Adipose tissue (tissue), 3 donors: ENCODE data around the gene NUMB. TPM values are rescaled to one million over a fixed set of nuclear protein-coding genes. Genes with fewer than 3 reads are reported as not detected.

ENCODE experiments used
- H3K27ac ChIP-seq: one replicate; pipeline ENCODE4 v1.5.1; 2013; ENCODE audit warnings: low read depth, low read length
- WGBS, 3 donors: extraction: QIAGEN DNeasy Blood & Tissue Kit; methylation state at CpG; one replicate each; pipeline ENCODE4 v1.1.7; 2013; 5-methylcytosine and 5-hydroxymethylcytosine counted together
- polyA plus RNA-seq, 3 donors: library from polyadenylated mRNA; stranded (reverse); fragments of 200-250 nt; gene quantifications; one replicate each; pipeline ENCODE4 v1.2.3, GENCODE V29; 2013
- donor health status: healthy with polysubstance abuse.
- donor health status: Bipolar disorder and iron deficiency.
- donor health status: healthy.

NUMB gene
- polyA plus RNA-seq, 3 donors = 18.4 to 39.4 (median 33.5) TPM

GRCh38 chr14:73467800-73468199, 9.5 kb upstream of the NUMB start:
- no peak overlapping the region for H3K27ac ChIP-seq

GRCh38 chr14:73467377-73467776, 9.0 kb upstream of the NUMB start:
- WGBS, 3 donors = 68 to 87% (median 76%) methylated on average over 5 of the region's 5 CpGs
- no peak overlapping the region for H3K27ac ChIP-seq

More at GRCh38 chr14:73467800-73468199, 9.5 kb upstream of the NUMB start:
- 84 to 92% (median 84%) methylated on average over 4 of the region's 4 CpGs for WGBS, 3 donors

- H3K27ac ChIP-seq = no peak overlapping the region
- whole genome bisulfite sequencing, 3 donors = 94 to 97% (median 95%) methylated on average over 4 of the region's 4 CpGs
Measured at GRCh38 chr14:73466861-73467260, 8.5 kb upstream of the NUMB start.

- WGBS, 3 donors = 38 to 75% (median 39%) methylated on average over 5 of the region's 5 CpGs
- peak overlapping the region; percentile 32 for H3K27ac ChIP-seq
Measured at GRCh38 chr14:73465823-73466532, 7.6 kb upstream of the NUMB start.

GRCh38 chr14:73463411-73463810, 5.1 kb upstream of the NUMB start:
- 27 to 34% (median 33%) methylated on average over 5 of the region's 5 CpGs for WGBS, 3 donors
- no peak overlapping the region for H3K27ac ChIP-seq

- no peak overlapping the region for H3K27ac ChIP-seq
- 36 to 60% (median 46%) methylated on average over 4 of the region's 4 CpGs for WGBS, 3 donors
Measured at GRCh38 chr14:73462815-73463214, 4.5 kb upstream of the NUMB start.

GRCh38 chr14:73462048-73462715, 3.8 kb upstream of the NUMB start:
- H3K27ac ChIP-seq = no peak overlapping the region
- WGBS, 3 donors = 19 to 38% (median 34%) methylated on average over 6 of the region's 6 CpGs

GRCh38 chr14:73461478-73462047, 3.2 kb upstream of the NUMB start:
- WGBS, 3 donors = 18 to 35% (median 34%) methylated on average over 6 of the region's 6 CpGs
- H3K27ac ChIP-seq = no peak overlapping the region

GRCh38 chr14:73460691-73461127, 2.4 kb upstream of the NUMB start:
- H3K27ac ChIP-seq = no peak overlapping the region
- 26 to 50% (median 47%) methylated on average over 2 of the region's 2 CpGs for WGBS, 3 donors

GRCh38 chr14:73459959-73460358, 1.6 kb upstream of the NUMB start:
- no peak overlapping the region for H3K27ac ChIP-seq
- WGBS, 3 donors = 80 to 93% (median 93%) methylated on average over 4 of the region's 4 CpGs

GRCh38 chr14:73457924-73458182, 493 bp downstream of the NUMB start:
- WGBS, 3 donors = 0 to 1% (median 0%) methylated on average over 12 to 14 of the region's 14 CpGs
- H3K27ac ChIP-seq = peak overlapping the region; percentile 45

GRCh38 chr14:73457041-73457923, 1.1 kb downstream of the NUMB start:
- H3K27ac ChIP-seq = peak overlapping the region; percentile 45
- WGBS, 3 donors = 1% methylated on average over 24 of the region's 24 CpGs

GRCh38 chr14:73455294-73455693, 3.1 kb downstream of the NUMB start:
- H3K27ac ChIP-seq = no peak overlapping the region
- 7 to 23% (median 13%) methylated on average over 2 of the region's 2 CpGs for WGBS, 3 donors

GRCh38 chr14:73452341-73453186, 5.8 kb downstream of the NUMB start:
- 49 to 82% (median 66%) methylated on average over 11 of the region's 11 CpGs for WGBS, 3 donors
- H3K27ac ChIP-seq = no peak overlapping the region

- 89 to 94% (median 93%) methylated on average over 11 of the region's 11 CpGs for whole genome bisulfite sequencing, 3 donors
Measured at GRCh38 chr14:73443758-73444157, 14.6 kb downstream of the NUMB start.

GRCh38 chr14:73441286-73441685, 17.1 kb downstream of the NUMB start:
- WGBS, 3 donors = 94 to 97% (median 96%) methylated on average over 7 of the region's 7 CpGs

More at GRCh38 chr14:73443758-73444157, 14.6 kb downstream of the NUMB start:
- H3K27ac ChIP-seq = no peak overlapping the region

GRCh38 chr14:73438993-73439392, 19.4 kb downstream of the NUMB start:
- WGBS, 3 donors = 36 to 69% (median 60%) methylated on average over 2 of the region's 2 CpGs
- no peak overlapping the region for H3K27ac ChIP-seq

More at GRCh38 chr14:73441286-73441685, 17.1 kb downstream of the NUMB start:
- H3K27ac ChIP-seq = no peak overlapping the region

- WGBS, 3 donors = 96 to 98% (median 97%) methylated on average over 2 of the region's 2 CpGs
- no peak overlapping the region for H3K27ac ChIP-seq
Measured at GRCh38 chr14:73437206-73437605, 21.1 kb downstream of the NUMB start.
